A549 (cell line): ENCODE measurements around the gene MAP3K21.

Experiments
- CTCF ChIP-seq: fragments of >200 bp; sonication (Bioruptor Twin); formaldehyde crosslinking; IDR thresholded peaks from 3 replicates; pipeline ENCODE4 v1.5.1; 2016
- EP300 ChIP-seq, 2 experiments: fragments of >200 bp; sonication (Bioruptor Twin); formaldehyde crosslinking; IDR thresholded peaks; 2 replicates in 1 of 2; 3 replicates in 1 of 2; pipeline ENCODE4 v1.6.1; 2016 to 2017
- HMGXB4 ChIP-seq: fragments of 250-450 bp; sonication (Bioruptor Pico); IDR thresholded peaks from 2 replicates; pipeline ENCODE4 v1.5.0; 2021; ENCODE audit warnings: mild to moderate bottlenecking, moderate library complexity, borderline replicate concordance
- JUN ChIP-seq, 2 experiments: fragments of >200 bp; sonication (Bioruptor Twin); formaldehyde crosslinking; IDR thresholded peaks; 2 replicates in 1 of 2; 3 replicates in 1 of 2; pipeline ENCODE4 v1.6.1; 2016 to 2017
- KDM5A ChIP-seq: fragments of 200-600 bp; sonication (generic); IDR thresholded peaks from 2 replicates; pipeline ENCODE4 v1.6.1; 2016; ENCODE audit warnings: antibody characterized with exemption, mild to moderate bottlenecking
- MYC ChIP-seq: IDR thresholded peaks from 2 replicates; pipeline ENCODE4 v1.6.1; 2012; ENCODE audit warnings: mild to moderate bottlenecking, inconsistent platforms, low read length, improper control_type of control experiment, borderline replicate concordance
- POLR2A ChIP-seq: IDR thresholded peaks from 2 replicates; pipeline ENCODE4 v1.6.1; 2012; ENCODE audit warnings: mild to moderate bottlenecking, low read length
- RAD21 ChIP-seq, 2 experiments: fragments of >200 bp in 1 of 2; sonication (Bioruptor Twin) in 1 of 2; formaldehyde crosslinking in 1 of 2; IDR thresholded peaks in 1 of 2; conservative IDR thresholded peaks in 1 of 2; 2 replicates in 1 of 2; 3 replicates in 1 of 2; pipeline ENCODE4 v1.6.1; 2012 to 2018; ENCODE audit warnings: inconsistent platforms in 1 of 2
- REST ChIP-seq: fragments of 200-600 bp; sonication (generic); IDR thresholded peaks from 2 replicates; pipeline ENCODE4 v1.6.1; 2016; ENCODE audit warnings: antibody characterized with exemption, mild to moderate bottlenecking, moderate library complexity
- RNF2 ChIP-seq: fragments of 200-600 bp; sonication (generic); IDR thresholded peaks from 2 replicates; pipeline ENCODE4 v1.6.1; 2016; ENCODE audit warnings: low read depth, mild to moderate bottlenecking, antibody characterized with exemption, moderate library complexity, borderline replicate concordance

GRCh38 chr1:233373226-233373625, 45.7 kb downstream of the MAP3K21 start:
- TF ChIP-seq REST (no peak), RAD21 (conservative IDR thresholded peaks at IDR 0.05 in 1 of 2, IDR thresholded peaks at IDR 0.05 in 1 of 2) (no peak), CTCF (no peak), RNF2 (no peak), EP300 (IDR thresholded peaks at IDR 0.05) (no peak), JUN (IDR thresholded peaks at IDR 0.05) (no peak), POLR2A (no peak), KDM5A (no peak), MYC (no peak), HMGXB4 (CRISPR knock-in tag) (no peak)
